Activated T-cell treated with anti-CD3 and anti-CD28 coated beads, Interleukin-2, amount 50 U/mL, for 1 hour (primary cell): ENCODE measurements around the gene ABHD17C.

Experiments used
- DNase-seq: peaks from one replicate; pipeline ENCODE4 v3.0.0-alpha.2; 2020

The ABHD17C gene

DNA sequence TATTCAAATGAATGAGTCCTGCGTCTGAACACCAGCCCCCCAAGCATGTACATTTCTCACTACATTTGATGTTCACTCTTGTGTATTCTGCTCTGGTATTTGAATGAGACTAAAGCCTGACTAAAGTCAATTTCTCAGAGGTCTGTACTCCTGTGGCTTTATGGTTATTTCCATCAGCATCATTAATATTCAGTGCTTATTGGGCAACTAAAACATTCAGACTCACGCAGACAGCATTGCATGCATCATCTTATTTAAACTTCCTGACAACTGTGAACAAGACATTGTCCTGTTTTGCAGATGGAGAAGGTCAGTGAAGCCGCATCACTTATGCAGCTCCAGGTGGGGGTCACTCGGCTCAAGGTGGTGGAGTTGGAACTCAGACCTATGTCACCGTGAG is 95.1 kb downstream of the ABHD17C start:
- DNase-seq = no peak

DNA sequence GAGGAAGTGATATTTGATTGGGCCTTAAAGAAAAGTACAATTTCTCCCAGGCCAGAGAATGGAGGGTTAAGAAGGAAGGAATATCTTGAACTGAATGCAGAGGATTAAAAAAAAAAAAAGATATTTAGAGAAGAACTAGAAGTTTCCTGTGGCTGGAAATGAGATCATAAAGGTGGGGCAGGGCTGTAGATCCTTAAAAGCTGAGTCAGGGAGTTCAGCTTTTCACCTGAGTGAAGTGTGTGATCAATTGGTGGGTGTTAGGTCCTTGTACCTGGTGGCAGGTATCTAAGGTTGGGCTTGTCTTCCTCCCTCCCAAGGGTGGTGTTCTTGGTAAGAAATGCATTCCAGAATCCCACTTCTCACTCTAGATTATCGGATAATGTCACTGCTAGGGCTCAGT is 95.9 kb downstream of the ABHD17C start:
- DNase-seq = no peak

GRCh38 chr15:80796407-80796806 is 101.3 kb downstream of the ABHD17C start:
- DNase-seq = no peak

DNA sequence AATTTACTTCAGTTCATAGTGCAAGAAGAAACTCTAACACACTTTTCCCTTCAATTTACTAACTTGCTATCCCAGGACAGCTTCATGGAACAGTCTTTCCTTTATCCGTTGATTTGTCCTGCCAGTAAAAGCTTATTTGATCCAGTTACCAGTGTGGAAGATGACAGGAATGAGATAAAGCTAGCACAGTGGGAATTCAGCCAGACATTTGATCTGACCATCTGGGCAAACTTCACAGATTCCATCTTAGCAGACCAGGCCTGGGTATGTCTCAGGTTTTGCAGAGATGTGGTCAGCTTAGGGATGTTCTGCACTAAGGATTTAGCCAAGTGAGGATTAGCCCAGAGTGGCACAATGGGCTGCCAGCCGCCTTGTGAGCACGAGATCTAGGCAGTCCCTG is 103.8 kb downstream of the ABHD17C start:
- DNase-seq = no peak

GRCh38 chr15:80800067-80800466 is 105.0 kb downstream of the ABHD17C start:
- DNase-seq = no peak

- DNase-seq = no peak
Measured at GRCh38 chr15:80801891-80802680, 107.0 kb downstream of the ABHD17C start.

DNA sequence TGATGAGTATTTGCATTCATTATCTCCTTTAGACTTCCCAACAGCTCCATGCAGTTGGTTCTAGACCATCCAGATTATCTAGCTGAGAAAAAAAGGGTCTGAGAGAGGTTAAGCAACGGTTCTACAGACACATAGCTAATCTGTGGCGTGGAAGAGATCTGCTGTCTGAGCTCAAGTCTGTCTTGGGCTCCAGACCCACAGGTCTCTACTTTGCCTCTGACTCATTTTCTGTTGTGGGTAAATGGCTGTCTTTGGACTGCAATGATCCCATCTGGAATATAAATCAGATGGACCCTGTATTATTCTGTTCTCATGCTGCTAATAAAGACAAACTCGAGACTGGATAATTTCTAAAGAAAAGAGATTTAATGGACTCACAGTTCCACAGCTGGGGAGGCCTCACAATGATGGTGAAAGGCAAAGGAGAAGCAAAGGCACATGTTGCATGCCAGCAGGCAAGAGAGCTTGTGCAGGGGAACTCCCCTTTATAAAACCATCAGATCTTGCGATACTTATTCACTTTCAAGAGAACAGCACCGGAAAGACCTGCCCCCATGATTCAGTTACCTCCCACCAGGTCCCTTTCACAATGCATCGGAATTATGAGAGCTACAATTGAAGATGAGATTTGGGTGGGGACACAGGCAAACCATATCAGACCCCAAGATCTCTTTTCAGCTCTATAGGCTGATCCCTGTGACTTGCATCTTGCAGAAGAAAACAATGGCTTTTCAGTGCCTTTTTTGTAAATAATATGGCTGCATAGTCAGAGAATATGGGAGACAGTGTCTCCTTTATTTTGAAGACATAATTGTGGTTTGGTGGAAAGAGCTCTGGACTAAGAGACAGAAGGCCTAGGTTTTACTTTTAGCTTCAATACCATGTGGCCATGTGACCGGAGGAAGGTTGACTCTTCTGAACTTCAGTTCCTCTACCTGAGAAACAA is 108.7 kb downstream of the ABHD17C start:
- no peak for DNase-seq

DNA sequence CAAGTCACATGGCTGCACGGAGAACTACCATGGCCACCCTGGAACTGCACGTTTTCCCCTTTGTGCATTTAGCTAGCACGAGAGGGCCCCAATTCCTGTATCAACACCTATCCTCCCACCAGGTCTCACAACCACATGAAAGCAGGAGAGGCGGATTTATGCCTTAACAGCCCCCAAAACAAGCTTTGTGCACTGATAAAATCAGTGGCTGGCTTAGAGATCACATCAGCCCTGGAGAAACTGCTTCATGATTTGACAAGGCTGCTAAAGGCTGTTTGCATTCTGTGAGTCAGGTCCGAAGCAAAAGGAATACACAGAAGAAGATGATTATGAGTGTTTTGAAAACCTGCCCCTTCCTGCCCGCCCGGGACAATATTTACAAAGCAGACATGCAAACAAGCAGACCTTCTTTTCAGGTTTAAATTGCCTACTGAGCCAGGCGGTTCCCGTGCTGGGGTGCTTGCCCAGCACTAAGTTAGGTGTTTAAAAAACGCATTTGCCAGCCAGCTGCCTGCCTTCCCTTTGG is 109.9 kb downstream of the ABHD17C start:
- no peak for DNase-seq
